Left ventricle myocardium inferior (tissue), 1 donor: ENCODE data around the gene IL17RB. TPM values are rescaled to one million over a fixed set of nuclear protein-coding genes. Genes with fewer than 3 reads are reported as not detected.

Source experiments
- DNase-seq: peaks from one replicate; pipeline ENCODE4 v3.0.0-alpha.2; 2020
- H3K27ac ChIP-seq: fragments of 200-600 bp; replicated peaks from 2 replicates; pipeline ENCODE4 v1.8.0; 2021
- H3K27me3 ChIP-seq: fragments of 200-600 bp; 2 replicates; pipeline ENCODE4 v1.8.0; 2021; ENCODE audit warnings: low read depth
- H3K36me3 ChIP-seq: fragments of 200-600 bp; 2 replicates; pipeline ENCODE4 v1.8.0; 2021
- H3K4me1 ChIP-seq: fragments of 200-600 bp; 2 replicates; pipeline ENCODE4 v1.8.0; 2021
- H3K4me3 ChIP-seq: fragments of 200-600 bp; 2 replicates; pipeline ENCODE4 v1.8.0; 2021; ENCODE audit warnings: mild to moderate bottlenecking, moderate library complexity
- H3K9me3 ChIP-seq: fragments of 200-600 bp; replicated peaks from 2 replicates; pipeline ENCODE4 v1.8.0; 2021
- CTCF ChIP-seq: fragments of 200-600 bp; IDR thresholded peaks from 2 replicates; pipeline ENCODE4 v1.8.0; 2021; ENCODE audit warnings: antibody characterized with exemption, mild to moderate bottlenecking, borderline replicate concordance
- intact Hi-C: fragments of 100-400 bp; cut with micrococcal nuclease; formaldehyde crosslinking; loops from one replicate; pipeline ENCODE4 v1.11.0; 2022
- total RNA-seq: library from RNA; stranded (reverse); fragmentation: NEBNext Ultra II Directional; extraction: Animal tissue kit (Norgen Biotek cat#: 25700); gene quantifications from one replicate; pipeline ENCODE4 v1.2.1, GENCODE V29; 2021
- donor health status: DM: no; HTN: yes; CAD: no; lungs with severe emphysema.

IL17RB gene
- total RNA-seq, 1 donor from 2014 or later: 0.47 TPM

GRCh38 chr3:53822331-53822741 lies 24.0 kb upstream of the IL17RB start:
- Histone ChIP-seq H3K36me3 (peaks cover 16% of the 10 kb centered on the region), H3K4me1 (peaks cover 6% of the 10 kb centered on the region), H3K27me3 (peaks cover 4% of the 10 kb centered on the region), H3K9me3 (no peaks in the 10 kb centered on the region), H3K4me3 (no peak overlapping the region), H3K27ac (no peak overlapping the region)
- intact Hi-C loops: no loop called here
- TF ChIP-seq CTCF: no peak
- DNase-seq: no peak

GRCh38 chr3:53823026-53823955 lies 23.1 kb upstream of the IL17RB start:
- Histone ChIP-seq H3K4me3 (no peak overlapping the region), H3K9me3 (no peaks in the 10 kb centered on the region), H3K27ac (no peak overlapping the region), H3K4me1 (peaks cover 6% of the 10 kb centered on the region), H3K36me3 (peaks cover 12% of the 10 kb centered on the region), H3K27me3 (peaks cover 2% of the 10 kb centered on the region)
- no peak for TF ChIP-seq CTCF
- no peak for DNase-seq
- intact Hi-C loops: no loop called here

GRCh38 chr3:53823956-53824657 lies 22.3 kb upstream of the IL17RB start:
- intact Hi-C loops: no loop called here
- DNase-seq: no peak
- Histone ChIP-seq H3K4me3 (no peak overlapping the region), H3K27ac (no peak overlapping the region), H3K27me3 (no peaks in the 10 kb centered on the region), H3K4me1 (peaks cover 6% of the 10 kb centered on the region), H3K36me3 (peaks cover 5% of the 10 kb centered on the region), H3K9me3 (no peaks in the 10 kb centered on the region)
- TF ChIP-seq CTCF: no peak

GRCh38 chr3:53824795-53825194 lies 21.6 kb upstream of the IL17RB start:
- H3K36me3 ChIP-seq: no peaks in the 10 kb centered on the region
- no peak overlapping the region for H3K27ac ChIP-seq
- no peaks in the 10 kb centered on the region for H3K27me3 ChIP-seq
- H3K9me3 ChIP-seq: no peaks in the 10 kb centered on the region
- TF ChIP-seq CTCF: no peak
- H3K4me3 ChIP-seq: no peak overlapping the region
- DNase-seq: no peak
- intact Hi-C loops: no loop called here
- H3K4me1 ChIP-seq: peaks cover 6% of the 10 kb centered on the region

GRCh38 chr3:53826048-53826447 lies 20.3 kb upstream of the IL17RB start:
- Histone ChIP-seq H3K4me1 (peaks cover 6% of the 10 kb centered on the region), H3K4me3 (no peak overlapping the region), H3K27ac (no peak overlapping the region), H3K36me3 (no peaks in the 10 kb centered on the region), H3K27me3 (no peaks in the 10 kb centered on the region), H3K9me3 (no peaks in the 10 kb centered on the region)
- intact Hi-C loops: no loop called here
- no peak for TF ChIP-seq CTCF
- no peak for DNase-seq
